ENCODE measurements around the gene NUB1.

NUB1 gene

DNA sequence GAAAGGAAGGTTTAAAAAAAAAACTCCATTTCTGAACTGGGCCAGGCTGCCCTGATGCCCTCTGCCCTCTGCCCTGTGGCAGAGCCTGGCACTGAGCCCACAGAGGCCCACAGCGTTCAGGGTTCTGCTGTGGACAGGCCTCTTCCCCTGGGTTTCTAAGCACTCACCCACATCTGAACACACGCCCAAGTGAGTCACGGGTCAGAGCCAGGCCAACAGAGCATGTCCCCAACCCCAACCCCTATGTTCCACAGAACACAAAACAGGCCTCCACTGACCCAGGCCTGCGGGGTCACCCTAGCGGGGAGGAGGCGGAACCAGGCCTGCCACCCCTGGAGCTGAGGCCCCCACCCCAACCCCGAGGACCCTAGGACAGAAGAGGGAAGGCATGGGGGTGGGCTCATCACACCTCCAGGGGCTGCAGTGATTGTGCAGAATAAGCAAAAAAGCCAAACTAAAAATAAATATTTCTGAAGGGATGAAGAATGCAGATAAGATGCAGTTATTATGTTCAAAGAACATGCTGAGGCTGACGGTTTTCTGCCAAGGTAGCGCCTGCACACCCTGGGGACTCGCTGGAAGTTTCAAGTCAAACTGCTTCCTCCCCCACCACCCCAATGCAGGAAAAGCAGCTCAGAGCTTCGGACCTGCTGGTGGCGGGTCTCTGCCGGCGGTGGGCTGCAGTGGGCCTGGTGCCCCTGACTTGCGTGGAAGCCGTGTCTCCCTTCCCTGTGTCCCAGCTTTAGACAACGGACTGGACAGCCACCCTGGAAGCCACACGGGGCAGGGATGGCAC is 62.8 kb downstream of the NUB1 start:
- TF ChIP-seq, protein P1, sequence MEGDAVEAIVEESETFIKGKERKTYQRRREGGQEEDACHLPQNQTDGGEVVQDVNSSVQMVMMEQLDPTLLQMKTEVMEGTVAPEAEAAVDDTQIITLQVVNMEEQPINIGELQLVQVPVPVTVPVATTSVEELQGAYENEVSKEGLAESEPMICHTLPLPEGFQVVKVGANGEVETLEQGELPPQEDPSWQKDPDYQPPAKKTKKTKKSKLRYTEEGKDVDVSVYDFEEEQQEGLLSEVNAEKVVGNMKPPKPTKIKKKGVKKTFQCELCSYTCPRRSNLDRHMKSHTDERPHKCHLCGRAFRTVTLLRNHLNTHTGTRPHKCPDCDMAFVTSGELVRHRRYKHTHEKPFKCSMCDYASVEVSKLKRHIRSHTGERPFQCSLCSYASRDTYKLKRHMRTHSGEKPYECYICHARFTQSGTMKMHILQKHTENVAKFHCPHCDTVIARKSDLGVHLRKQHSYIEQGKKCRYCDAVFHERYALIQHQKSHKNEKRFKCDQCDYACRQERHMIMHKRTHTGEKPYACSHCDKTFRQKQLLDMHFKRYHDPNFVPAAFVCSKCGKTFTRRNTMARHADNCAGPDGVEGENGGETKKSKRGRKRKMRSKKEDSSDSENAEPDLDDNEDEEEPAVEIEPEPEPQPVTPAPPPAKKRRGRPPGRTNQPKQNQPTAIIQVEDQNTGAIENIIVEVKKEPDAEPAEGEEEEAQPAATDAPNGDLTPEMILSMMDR (IDR thresholded peaks at IDR 0.05; ENCODE audit: low read depth, low read length, missing control alignments): no peak
- H3K36me3 ChIP-seq (replicated peaks): no peaks in the 10 kb centered on the region
- no peak for DNase-seq
- H3K4me3 ChIP-seq (ENCODE audit: low read depth, low read length): no peak overlapping the region
- peaks cover 19% of the 10 kb centered on the region for H3K27me3 ChIP-seq (replicated peaks)
- H3K27ac ChIP-seq: no peak overlapping the region
- in situ Hi-C loops (cut with HindIII; ENCODE audit: low pct_ligation_motif_present, low sequenced_read_pairs): no loop called here

DNA sequence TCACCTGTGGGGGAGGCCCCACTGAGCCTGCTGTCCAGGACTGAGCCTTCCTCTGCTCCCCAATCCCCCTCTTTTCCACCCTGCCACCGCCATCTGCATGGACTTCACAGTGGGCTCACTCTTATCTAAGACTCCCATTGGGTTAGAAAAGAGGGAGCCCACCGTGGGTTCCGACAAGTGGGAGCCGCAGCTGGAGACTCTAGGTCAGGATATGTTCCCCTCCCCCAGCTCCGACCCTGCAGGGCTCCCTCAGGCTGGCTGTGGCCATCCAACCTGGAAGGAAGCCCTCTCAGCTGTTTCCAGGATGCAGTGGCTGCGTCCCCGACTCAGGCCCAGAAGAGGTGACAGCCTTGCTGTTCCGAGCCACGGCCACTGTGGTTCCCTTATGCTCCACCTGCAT is 63.4 kb downstream of the NUB1 start:
- H3K36me3 ChIP-seq (replicated peaks): no peaks in the 10 kb centered on the region
- no peak for DNase-seq
- peaks cover 23% of the 10 kb centered on the region for H3K27me3 ChIP-seq (replicated peaks)
- in situ Hi-C loops (cut with HindIII; ENCODE audit: low pct_ligation_motif_present, low sequenced_read_pairs): no loop called here
- H3K27ac ChIP-seq: no peak overlapping the region
- TF ChIP-seq, protein P1 (IDR thresholded peaks at IDR 0.05; ENCODE audit: low read depth, low read length, missing control alignments): no peak
- H3K4me3 ChIP-seq (ENCODE audit: low read depth, low read length): no peak overlapping the region

DNA sequence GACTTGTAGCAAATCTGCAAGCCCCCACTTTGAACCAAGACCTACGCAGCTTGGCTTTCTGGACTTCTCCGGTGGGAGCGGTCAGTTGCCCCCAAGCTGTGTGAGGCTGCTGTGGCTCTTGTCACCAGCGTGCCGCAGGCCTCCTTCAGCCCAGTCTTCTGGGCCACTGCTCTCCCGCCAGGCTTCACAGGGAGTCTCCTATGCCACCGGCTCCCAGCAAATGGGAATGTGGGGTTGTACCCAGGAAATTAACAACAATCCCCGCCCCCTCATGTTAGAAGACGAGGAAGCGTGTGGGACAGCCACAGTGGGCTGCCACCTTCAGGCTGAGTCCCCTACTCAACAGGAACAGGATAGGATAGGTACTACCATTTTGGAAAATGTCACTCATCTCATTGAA is 64.0 kb downstream of the NUB1 start:
- DNase-seq: no peak
- no peak overlapping the region for H3K27ac ChIP-seq
- TF ChIP-seq, protein P1 (IDR thresholded peaks at IDR 0.05; ENCODE audit: low read depth, low read length, missing control alignments): no peak
- H3K36me3 ChIP-seq (replicated peaks): no peaks in the 10 kb centered on the region
- H3K4me3 ChIP-seq (ENCODE audit: low read depth, low read length): no peak overlapping the region
- H3K27me3 ChIP-seq (replicated peaks): peaks cover 25% of the 10 kb centered on the region
- in situ Hi-C loops (cut with HindIII; ENCODE audit: low pct_ligation_motif_present, low sequenced_read_pairs): no loop called here

DNA sequence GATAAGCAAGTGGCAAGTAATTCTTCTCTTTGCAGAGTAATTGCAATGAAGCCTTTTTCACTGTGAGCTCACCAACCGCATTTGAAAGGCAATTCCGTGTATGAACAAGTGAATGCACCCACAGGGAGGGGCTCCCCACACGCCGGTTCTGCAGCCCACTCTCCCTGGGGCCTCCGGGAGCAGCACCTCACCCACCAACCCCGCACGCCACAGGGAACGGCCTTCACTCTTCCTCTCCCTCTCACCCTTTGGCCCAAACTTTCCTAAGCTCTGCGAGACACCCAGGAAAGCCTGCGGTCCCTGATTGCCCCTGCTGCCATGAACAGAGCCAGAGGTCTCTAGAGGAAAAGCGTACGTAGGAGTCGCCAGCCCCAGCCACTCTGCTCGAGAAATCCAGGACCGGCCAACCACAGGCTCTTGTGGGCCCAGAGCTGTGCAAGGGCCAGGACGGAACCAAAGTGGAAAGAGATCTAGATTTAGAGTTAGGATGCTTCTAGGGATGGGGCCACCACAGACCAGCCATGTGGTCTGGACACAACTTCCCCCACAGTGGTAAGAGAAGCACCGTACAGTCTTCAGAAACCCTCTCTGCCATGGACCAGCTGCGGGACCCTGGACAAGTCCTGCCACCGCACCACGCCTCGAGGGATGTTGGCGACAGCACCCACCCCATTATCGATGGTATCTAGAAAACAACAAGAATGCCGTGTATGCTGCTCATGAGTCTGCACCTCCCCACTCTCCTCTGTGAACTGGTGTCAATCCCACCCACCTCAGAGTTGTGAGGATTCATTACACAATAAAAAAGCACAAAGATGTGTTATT is 64.7 kb downstream of the NUB1 start:
- in situ Hi-C loops (cut with HindIII; ENCODE audit: low pct_ligation_motif_present, low sequenced_read_pairs): no loop called here
- Histone ChIP-seq H3K4me3 (ENCODE audit: low read depth, low read length) (no peak overlapping the region), H3K36me3 (replicated peaks) (no peaks in the 10 kb centered on the region), H3K27me3 (replicated peaks) (peaks cover 29% of the 10 kb centered on the region), H3K27ac (no peak overlapping the region)
- no peak for DNase-seq
- TF ChIP-seq, protein P1 (IDR thresholded peaks at IDR 0.05; ENCODE audit: low read depth, low read length, missing control alignments): no peak

DNA sequence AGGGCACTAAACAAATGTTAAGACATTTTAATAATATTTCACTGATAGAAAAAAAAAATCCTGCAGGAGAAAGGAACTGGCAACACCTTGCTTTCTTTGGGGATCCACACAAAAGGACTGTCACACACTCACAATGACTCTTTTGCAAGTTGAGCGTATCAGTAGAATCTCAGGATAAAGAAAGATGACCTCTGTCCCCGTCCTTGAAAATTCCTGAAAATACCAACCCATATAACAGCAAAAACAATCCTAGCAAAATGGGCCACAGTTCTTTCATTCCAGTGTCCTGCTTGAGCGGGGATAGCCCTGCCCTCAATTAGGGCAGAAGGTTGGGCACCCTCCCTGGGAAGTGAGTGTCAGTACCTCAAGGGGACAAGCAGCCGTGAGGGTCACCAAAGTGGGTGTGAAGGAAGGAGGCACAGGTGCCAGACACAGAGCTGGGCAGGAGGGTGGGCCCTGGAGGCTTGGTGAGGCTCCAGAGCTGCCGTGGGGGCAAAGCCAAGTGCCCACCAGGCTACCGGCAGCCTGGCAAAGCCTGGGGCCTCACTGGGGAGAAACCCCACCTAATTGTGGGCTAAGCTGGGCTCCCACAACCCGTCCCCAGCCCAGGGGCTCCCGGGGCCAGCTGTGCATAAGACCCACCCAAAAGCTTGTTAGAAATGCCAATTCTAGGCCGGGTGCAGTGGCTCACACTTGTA is 65.4 kb downstream of the NUB1 start:
- Histone ChIP-seq H3K27me3 (replicated peaks) (peaks cover 36% of the 10 kb centered on the region), H3K36me3 (replicated peaks) (no peaks in the 10 kb centered on the region), H3K4me3 (ENCODE audit: low read depth, low read length) (no peak overlapping the region), H3K27ac (no peak overlapping the region)
- DNase-seq: no peak
- TF ChIP-seq, protein P1 (IDR thresholded peaks at IDR 0.05; ENCODE audit: low read depth, low read length, missing control alignments): no peak
- in situ Hi-C loops (cut with HindIII; ENCODE audit: low pct_ligation_motif_present, low sequenced_read_pairs): no loop called here
